Ishikawa (cell line): ENCODE measurements around the gene NRCAM.

ENCODE experiments used
- EGR1 ChIP-seq: IDR thresholded peaks from 2 replicates; pipeline ENCODE4 v1.6.1; 2012
- EP300 ChIP-seq: IDR thresholded peaks from 2 replicates; pipeline ENCODE4 v1.6.1; 2012; ENCODE audit warnings: borderline replicate concordance
- FOXM1 ChIP-seq: IDR thresholded peaks from 2 replicates; pipeline ENCODE4 v1.6.1; 2012; ENCODE audit warnings: low read depth, borderline replicate concordance
- RAD21 ChIP-seq: IDR thresholded peaks from 2 replicates; pipeline ENCODE4 v1.6.1; 2012; ENCODE audit warnings: low read depth
- TAF1 ChIP-seq: IDR thresholded peaks from 2 replicates; pipeline ENCODE4 v1.6.1; 2012; ENCODE audit warnings: low read depth, mild to moderate bottlenecking
- TEAD4 ChIP-seq: IDR thresholded peaks from 2 replicates; pipeline ENCODE4 v1.6.1; 2012
- YY1 ChIP-seq: IDR thresholded peaks from 2 replicates; pipeline ENCODE4 v1.6.1; 2012; ENCODE audit warnings: low read depth

DNA sequence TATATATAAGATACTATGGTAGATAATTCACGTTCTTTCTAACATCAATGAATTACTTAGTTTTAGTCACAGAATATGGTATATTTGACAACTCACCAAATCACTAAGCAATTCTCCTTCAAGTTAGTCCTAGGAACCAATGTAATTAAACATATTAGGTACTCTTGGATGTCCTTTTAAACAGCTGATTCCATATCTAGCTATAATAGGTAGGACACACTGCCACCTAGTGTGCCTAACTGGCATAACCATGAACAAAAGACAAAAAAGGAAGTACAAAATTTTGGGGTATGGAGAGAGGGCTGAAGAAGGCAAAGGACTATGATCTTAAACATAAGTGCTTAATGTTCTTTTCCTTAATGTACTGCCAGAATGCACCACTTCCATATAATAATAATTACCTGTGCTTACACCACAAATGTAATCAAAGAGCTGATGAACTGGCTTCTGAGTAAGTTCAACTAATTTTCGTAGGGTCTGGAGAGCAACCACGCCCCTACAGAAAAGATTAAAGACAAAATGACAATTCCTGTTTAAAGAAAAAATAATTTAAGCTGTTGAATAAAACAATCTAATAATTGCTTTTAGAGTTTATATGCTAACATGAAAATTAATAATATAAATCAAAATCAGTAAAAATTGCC, 41.0 kb upstream of the NRCAM start:
- TF ChIP-seq YY1 (no peak), EGR1 (no peak), TAF1 (no peak), FOXM1 (no peak), TEAD4 (no peak), RAD21 (peak; percentile 82), EP300 (no peak)
